AG04449 (cell line): ENCODE results near the gene DAB1.

Source experiments
- CTCF ChIA-PET: fragments of 350-600 bp; formaldehyde crosslinking; extraction: SDS; loops from one replicate; lab custom pipeline; 2021; ENCODE audit warnings: antibody characterized with exemption; lab: Yijun Ruan, JAX
- POLR2A ChIA-PET: fragments of 400-600, 350-600 bp; formaldehyde crosslinking; extraction: SDS; loops from one replicate; lab custom pipeline; 2020; ENCODE audit warnings: antibody characterized with exemption, inconsistent platforms; lab: Yijun Ruan, JAX
- DNase-seq: peaks from one replicate; pipeline ENCODE4 v3.0.0-alpha.2; 2010; ENCODE audit warnings: low read depth, low spot score
- H3K4me3 ChIP-seq: 2 replicates; pipeline ENCODE4 v1.5.1; 2011; ENCODE audit warnings: low read depth, mild to moderate bottlenecking, control low read depth, low read length
- TF ChIP-seq, protein P1 (sequence below): IDR thresholded peaks from one replicate; pipeline ENCODE4 v1.5.1; 2011; ENCODE audit warnings: mild to moderate bottlenecking, moderate library complexity, low read length, control low read depth, inconsistent platforms; ENCODE audit not compliant: insufficient read depth; ENCODE audit errors: missing control alignments

Gene DAB1

DNA sequence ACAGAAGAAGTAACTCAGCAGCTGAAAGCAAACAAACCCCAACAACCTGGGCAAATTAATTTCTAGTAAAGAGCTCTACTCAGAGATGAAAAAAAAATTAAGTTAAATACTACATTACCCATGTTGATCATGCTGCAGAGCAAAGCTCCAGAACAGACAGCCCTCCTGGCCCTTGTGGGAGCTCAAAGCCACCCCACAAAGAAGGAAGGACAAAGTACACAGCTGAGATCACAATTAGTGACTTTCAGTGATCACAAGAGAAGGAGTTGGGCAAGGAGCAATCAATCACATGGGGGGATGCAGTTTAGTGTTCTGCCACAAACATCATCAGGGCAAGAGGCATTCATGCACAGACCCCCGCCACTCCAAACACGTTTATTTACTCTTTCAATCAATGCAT lies 114.2 kb downstream of the DAB1 start:
- POLR2A ChIA-PET = no interaction called here
- no peak for DNase-seq
- CTCF ChIA-PET = no interaction called here

DNA sequence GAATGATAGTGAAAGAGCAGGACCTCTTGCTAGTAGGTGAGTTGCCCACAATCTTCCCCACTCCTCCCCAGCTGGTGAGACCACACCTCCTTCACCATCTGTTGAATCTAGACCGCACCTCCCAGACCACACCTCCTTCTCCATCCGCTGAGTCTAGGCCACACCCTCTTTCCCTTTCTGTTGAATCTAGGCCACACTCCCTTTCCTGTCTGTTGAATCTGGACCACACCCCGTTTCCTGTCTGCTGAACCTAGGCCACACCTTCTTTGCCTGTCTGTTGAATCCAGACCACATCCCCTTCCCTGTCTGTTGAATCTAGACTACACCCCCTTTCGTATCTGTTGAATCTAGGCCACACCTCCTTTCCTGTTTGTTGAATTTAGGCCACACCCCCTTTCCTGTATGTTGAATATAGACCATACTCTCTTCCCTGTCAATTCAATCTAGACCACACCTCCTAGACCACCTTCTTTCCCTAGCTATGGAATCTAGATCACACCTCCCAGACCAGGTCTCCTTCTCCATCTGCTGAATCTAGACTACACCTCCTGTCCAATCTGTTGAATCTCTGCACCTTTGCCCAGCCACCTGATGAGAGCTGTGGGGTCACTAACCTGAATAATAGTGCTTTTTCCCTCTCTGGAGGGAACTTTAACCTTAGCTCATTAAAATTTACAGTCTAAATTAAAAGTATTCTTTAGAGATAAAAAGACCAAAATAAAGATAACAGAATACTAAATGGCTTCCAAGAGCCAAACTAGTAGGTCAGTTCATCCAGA lies 116.3 kb downstream of the DAB1 start:
- TF ChIP-seq, protein P1, sequence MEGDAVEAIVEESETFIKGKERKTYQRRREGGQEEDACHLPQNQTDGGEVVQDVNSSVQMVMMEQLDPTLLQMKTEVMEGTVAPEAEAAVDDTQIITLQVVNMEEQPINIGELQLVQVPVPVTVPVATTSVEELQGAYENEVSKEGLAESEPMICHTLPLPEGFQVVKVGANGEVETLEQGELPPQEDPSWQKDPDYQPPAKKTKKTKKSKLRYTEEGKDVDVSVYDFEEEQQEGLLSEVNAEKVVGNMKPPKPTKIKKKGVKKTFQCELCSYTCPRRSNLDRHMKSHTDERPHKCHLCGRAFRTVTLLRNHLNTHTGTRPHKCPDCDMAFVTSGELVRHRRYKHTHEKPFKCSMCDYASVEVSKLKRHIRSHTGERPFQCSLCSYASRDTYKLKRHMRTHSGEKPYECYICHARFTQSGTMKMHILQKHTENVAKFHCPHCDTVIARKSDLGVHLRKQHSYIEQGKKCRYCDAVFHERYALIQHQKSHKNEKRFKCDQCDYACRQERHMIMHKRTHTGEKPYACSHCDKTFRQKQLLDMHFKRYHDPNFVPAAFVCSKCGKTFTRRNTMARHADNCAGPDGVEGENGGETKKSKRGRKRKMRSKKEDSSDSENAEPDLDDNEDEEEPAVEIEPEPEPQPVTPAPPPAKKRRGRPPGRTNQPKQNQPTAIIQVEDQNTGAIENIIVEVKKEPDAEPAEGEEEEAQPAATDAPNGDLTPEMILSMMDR = no peak
- POLR2A ChIA-PET = no interaction called here
- no peak for DNase-seq
- CTCF ChIA-PET = interaction anchor here (0.9 kb wide), 1 partner anchor 10 kb away, joined by 3 read pairs; no protein-coding TSS in a partner anchor
- H3K4me3 ChIP-seq = no peak overlapping the region

More for the DNA sequence above, 114.2 kb downstream of the DAB1 start:
- no peak overlapping the region for H3K4me3 ChIP-seq
- TF ChIP-seq, protein P1 = no peak

DNA sequence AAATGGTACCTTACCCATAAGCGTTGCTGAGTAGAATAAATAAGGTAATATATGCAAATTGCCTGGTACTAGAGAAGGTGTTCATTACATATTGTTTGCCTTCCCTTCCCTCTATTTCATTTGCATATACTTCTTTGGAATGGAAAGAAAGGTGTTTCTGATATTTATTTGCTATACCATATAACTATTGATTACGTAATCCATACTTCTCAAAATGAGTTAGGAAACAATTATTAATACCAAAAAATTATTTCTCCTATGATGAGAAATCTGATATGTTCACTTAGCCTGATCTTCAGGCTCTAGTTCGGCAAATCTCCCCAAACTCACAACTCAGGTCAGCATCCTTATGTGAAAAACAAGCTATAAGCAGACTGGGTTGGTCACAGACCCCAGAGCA lies 119.3 kb downstream of the DAB1 start:
- TF ChIP-seq, protein P1 = no peak
- no peak for DNase-seq
- no peak overlapping the region for H3K4me3 ChIP-seq
- CTCF ChIA-PET = no interaction called here
- POLR2A ChIA-PET = no interaction called here

DNA sequence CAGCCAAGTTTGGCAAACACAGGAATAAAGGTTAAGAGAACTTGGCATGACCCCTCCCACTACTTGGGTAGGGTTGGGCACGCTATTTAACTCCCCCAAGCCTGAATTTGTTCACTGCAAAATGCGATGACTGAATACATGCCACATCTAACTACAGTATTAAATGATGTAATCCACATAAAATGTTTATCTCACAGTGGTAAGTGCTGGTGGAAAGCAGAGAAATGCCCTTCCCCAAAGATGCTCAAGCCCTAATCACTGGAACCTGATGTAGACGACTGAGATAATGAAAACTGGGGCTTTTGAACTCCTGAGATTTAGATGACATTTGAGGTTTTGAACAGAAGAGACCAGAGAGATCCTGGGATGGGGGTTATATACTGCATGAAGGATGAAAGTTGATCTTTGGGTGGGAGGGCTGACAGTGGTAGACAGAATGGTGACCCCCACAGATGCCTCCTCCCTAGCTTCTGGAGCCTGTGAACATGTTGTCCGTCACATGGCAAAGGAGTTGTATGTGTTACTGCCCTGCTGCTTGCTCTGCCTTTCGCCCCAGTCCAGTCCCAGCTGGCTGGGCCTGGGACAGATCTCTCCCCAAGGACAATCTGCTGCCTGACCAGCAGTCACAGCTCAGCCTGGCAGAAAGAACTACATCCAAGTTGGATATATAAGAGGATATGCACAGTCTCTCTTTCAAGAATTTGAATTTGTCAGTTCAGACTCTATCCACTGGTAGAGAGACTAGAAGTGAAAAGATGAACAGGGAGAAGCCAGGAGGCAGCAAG lies 120.9 kb downstream of the DAB1 start:
- POLR2A ChIA-PET = no interaction called here
- CTCF ChIA-PET = no interaction called here
- H3K4me3 ChIP-seq = no peak overlapping the region
- no peak for DNase-seq
- TF ChIP-seq, protein P1 = no peak

DNA sequence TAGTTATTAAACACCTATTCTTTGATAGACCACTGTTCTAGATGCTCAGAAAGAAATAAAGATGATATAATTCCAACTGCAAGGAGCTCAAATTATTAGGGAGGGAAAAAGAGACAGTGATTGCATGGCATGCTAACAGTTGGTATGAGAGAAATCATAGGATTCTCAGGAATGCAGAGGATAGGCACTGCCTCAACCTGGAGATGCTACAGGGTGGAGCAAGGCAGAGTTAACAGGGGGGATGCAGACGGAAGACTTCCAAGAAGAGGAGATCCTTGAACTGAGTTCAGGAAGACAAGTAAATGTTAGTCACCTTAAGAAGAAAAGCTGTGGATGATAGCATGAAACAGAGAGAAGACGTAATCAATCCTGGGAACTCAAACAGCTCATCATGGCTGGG lies 123.7 kb downstream of the DAB1 start:
- no peak for DNase-seq
- H3K4me3 ChIP-seq = no peak overlapping the region
- ChIA-PET POLR2A (no interaction called here), CTCF (no interaction called here)
- TF ChIP-seq, protein P1 = no peak

DNA sequence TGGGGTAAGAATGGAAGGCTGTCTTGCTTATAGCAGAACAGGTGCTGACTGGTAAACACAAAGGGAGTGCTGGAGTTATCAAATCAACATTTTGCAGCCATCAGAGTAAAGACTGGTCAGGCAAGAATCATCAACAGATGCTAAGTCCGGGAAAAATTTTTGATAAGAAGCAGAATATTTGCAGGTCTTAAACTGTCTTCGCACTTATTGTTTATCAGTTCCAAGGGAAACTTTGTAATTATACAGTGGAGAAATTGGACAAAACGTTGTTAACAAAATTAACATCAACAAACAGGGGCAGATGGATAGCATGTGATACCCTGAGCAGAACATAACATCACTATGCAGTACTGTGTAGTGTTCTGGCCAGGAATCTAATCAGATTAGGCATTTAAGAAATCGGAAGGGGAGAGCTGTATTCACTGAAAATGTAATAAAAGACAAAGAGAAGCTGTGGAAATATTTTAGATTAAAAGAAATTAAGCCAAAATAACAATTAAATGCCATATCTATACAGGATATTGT lies 127.1 kb downstream of the DAB1 start:
- TF ChIP-seq, protein P1 = no peak
- no peak for DNase-seq
- no peak overlapping the region for H3K4me3 ChIP-seq
- ChIA-PET POLR2A (no interaction called here), CTCF (no interaction called here)
